HepG2 (cell line): Measurements from ENCODE around the gene SLC41A3.
"Not testable (repeated sequence)": the region's sequence is repeated elsewhere in the genome, so short reads cannot be mapped to it uniquely, and the experiment has no call there.

Experiments
- EP300 ChIP-seq, 3 experiments: sonication (generic) in 1 of 3; formaldehyde crosslinking in 1 of 3; IDR thresholded peaks; 2 replicates each; pipeline versions ENCODE4 v1.5.1 to v1.6.1; 2011 to 2020; ENCODE audit warnings: low read depth in 2 of 3, low read length in 2 of 3, borderline replicate concordance in 1 of 3, improper control_type of control experiment in 1 of 3, mild to moderate bottlenecking in 1 of 3, missing genetic modification reagents in 1 of 3, moderate library complexity in 1 of 3
- TF ChIP-seq, protein P1 (sequence below): sonication (generic); formaldehyde crosslinking; IDR thresholded peaks from 2 replicates; pipeline ENCODE4 v1.4.0; 2020; ENCODE audit warnings: missing genetic modification reagents, borderline replicate concordance
- TF ChIP-seq, protein P2 (sequence below): sonication (generic); formaldehyde crosslinking; IDR thresholded peaks from 2 replicates; pipeline ENCODE4 v1.4.0; 2020; ENCODE audit warnings: missing genetic modification reagents

GRCh38 chr3:126038791-126039190 lies 45.1 kb downstream of the SLC41A3 start:
- TF ChIP-seq, protein P1, sequence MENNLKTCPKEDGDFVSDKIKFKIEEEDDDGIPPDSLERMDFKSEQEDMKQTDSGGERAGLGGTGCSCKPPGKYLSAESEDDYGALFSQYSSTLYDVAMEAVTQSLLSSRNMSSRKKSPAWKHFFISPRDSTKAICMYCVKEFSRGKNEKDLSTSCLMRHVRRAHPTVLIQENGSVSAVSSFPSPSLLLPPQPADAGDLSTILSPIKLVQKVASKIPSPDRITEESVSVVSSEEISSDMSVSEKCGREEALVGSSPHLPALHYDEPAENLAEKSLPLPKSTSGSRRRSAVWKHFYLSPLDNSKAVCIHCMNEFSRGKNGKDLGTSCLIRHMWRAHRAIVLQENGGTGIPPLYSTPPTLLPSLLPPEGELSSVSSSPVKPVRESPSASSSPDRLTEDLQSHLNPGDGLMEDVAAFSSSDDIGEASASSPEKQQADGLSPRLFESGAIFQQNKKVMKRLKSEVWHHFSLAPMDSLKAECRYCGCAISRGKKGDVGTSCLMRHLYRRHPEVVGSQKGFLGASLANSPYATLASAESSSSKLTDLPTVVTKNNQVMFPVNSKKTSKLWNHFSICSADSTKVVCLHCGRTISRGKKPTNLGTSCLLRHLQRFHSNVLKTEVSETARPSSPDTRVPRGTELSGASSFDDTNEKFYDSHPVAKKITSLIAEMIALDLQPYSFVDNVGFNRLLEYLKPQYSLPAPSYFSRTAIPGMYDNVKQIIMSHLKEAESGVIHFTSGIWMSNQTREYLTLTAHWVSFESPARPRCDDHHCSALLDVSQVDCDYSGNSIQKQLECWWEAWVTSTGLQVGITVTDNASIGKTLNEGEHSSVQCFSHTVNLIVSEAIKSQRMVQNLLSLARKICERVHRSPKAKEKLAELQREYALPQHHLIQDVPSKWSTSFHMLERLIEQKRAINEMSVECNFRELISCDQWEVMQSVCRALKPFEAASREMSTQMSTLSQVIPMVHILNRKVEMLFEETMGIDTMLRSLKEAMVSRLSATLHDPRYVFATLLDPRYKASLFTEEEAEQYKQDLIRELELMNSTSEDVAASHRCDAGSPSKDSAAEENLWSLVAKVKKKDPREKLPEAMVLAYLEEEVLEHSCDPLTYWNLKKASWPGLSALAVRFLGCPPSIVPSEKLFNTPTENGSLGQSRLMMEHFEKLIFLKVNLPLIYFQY (CRISPR knock-in tag): not testable (repeated sequence)
- TF ChIP-seq, protein P2, sequence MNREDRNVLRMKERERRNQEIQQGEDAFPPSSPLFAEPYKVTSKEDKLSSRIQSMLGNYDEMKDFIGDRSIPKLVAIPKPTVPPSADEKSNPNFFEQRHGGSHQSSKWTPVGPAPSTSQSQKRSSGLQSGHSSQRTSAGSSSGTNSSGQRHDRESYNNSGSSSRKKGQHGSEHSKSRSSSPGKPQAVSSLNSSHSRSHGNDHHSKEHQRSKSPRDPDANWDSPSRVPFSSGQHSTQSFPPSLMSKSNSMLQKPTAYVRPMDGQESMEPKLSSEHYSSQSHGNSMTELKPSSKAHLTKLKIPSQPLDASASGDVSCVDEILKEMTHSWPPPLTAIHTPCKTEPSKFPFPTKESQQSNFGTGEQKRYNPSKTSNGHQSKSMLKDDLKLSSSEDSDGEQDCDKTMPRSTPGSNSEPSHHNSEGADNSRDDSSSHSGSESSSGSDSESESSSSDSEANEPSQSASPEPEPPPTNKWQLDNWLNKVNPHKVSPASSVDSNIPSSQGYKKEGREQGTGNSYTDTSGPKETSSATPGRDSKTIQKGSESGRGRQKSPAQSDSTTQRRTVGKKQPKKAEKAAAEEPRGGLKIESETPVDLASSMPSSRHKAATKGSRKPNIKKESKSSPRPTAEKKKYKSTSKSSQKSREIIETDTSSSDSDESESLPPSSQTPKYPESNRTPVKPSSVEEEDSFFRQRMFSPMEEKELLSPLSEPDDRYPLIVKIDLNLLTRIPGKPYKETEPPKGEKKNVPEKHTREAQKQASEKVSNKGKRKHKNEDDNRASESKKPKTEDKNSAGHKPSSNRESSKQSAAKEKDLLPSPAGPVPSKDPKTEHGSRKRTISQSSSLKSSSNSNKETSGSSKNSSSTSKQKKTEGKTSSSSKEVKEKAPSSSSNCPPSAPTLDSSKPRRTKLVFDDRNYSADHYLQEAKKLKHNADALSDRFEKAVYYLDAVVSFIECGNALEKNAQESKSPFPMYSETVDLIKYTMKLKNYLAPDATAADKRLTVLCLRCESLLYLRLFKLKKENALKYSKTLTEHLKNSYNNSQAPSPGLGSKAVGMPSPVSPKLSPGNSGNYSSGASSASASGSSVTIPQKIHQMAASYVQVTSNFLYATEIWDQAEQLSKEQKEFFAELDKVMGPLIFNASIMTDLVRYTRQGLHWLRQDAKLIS: not testable (repeated sequence)
- TF ChIP-seq EP300 (IDR thresholded peaks at IDR 0.05; ENCODE audit: low read depth in 2 of 2, low read length in 2 of 2); EP300 (CRISPR knock-in tag; IDR thresholded peaks at IDR 0.05; ENCODE audit: borderline replicate concordance): not testable (repeated sequence)
